ENCODE measurements around the gene LAMA3. TPM values are rescaled to one million over a fixed set of nuclear protein-coding genes. Genes with fewer than 3 reads are reported as not detected.
A peak's percentile ranks its signal among the peaks of the same experiment; 100 is the strongest.

The LAMA3 gene
- total RNA-seq, 2 donors from 2014 or later = 33.2 to 98.0 TPM

- ATAC-seq = peak; percentile 95
- peak; percentile 47 to 66 for DNase-seq
- intact Hi-C loops (cut with DNase I, micrococcal nuclease) = no loop called here
Measured at GRCh38 chr18:23668731-23669130, 20.5 kb upstream of the LAMA3 start.

GRCh38 chr18:23669202-23669766, 20.0 kb upstream of the LAMA3 start:
- intact Hi-C loops (cut with DNase I, micrococcal nuclease) = no loop called here
- DNase-seq = no peak

GRCh38 chr18:23669804-23670405, 19.3 kb upstream of the LAMA3 start:
- intact Hi-C loops (cut with DNase I, micrococcal nuclease) = no loop called here
- DNase-seq (no peak), ATAC-seq (no peak)

More at GRCh38 chr18:23669202-23669766, 20.0 kb upstream of the LAMA3 start:
- no peak for ATAC-seq

GRCh38 chr18:23671564-23671963, 17.7 kb upstream of the LAMA3 start:
- intact Hi-C loops (cut with DNase I, micrococcal nuclease) = no loop called here
- no peak for ATAC-seq
- no peak for DNase-seq

- intact Hi-C loops (cut with DNase I, micrococcal nuclease) = no loop called here
- DNase-seq (no peak), ATAC-seq (no peak)
Measured at GRCh38 chr18:23673725-23674124, 15.5 kb upstream of the LAMA3 start.

- intact Hi-C loops (cut with DNase I, micrococcal nuclease) = no loop called here
- DNase-seq = no peak
- ATAC-seq = no peak
Measured at GRCh38 chr18:23675236-23675635, 14.0 kb upstream of the LAMA3 start.

- ATAC-seq (no peak), DNase-seq (no peak)
- intact Hi-C loops (cut with DNase I, micrococcal nuclease) = no loop called here
Measured at GRCh38 chr18:23675896-23676295, 13.4 kb upstream of the LAMA3 start.

GRCh38 chr18:23682045-23682444, 7.2 kb upstream of the LAMA3 start:
- intact Hi-C loops (cut with DNase I, micrococcal nuclease) = no loop called here
- DNase-seq = no peak
- no peak for ATAC-seq

- DNase-seq (no peak), ATAC-seq (no peak)
- intact Hi-C loops (cut with DNase I, micrococcal nuclease) = no loop called here
Measured at GRCh38 chr18:23682472-23682871, 6.8 kb upstream of the LAMA3 start.

- no peak for DNase-seq
- intact Hi-C loops (cut with DNase I, micrococcal nuclease) = no loop called here
- ATAC-seq = no peak
Measured at GRCh38 chr18:23683155-23683554, 6.1 kb upstream of the LAMA3 start.

- intact Hi-C loops (cut with DNase I, micrococcal nuclease) = no loop called here
- no peak for ATAC-seq
- DNase-seq = no peak
Measured at GRCh38 chr18:23683671-23684070, 5.6 kb upstream of the LAMA3 start.

GRCh38 chr18:23684515-23685197, 4.6 kb upstream of the LAMA3 start:
- DNase-seq = no peak
- ATAC-seq = peak; percentile 68
- intact Hi-C loops (cut with DNase I, micrococcal nuclease) = no loop called here

- intact Hi-C loops (cut with DNase I, micrococcal nuclease) = no loop called here
Measured at GRCh38 chr18:23688528-23688927, 725 bp upstream of the LAMA3 start.

GRCh38 chr18:23689616-23690504, 607 bp downstream of the LAMA3 start:
- DNase-seq = peak in 1 of 2 donors; percentile 36
- ATAC-seq = peak; percentile 29
- intact Hi-C loops (cut with DNase I, micrococcal nuclease) = no loop called here

More at GRCh38 chr18:23688528-23688927, 725 bp upstream of the LAMA3 start:
- DNase-seq (no peak), ATAC-seq (no peak)

GRCh38 chr18:23690505-23691068, 1.3 kb downstream of the LAMA3 start:
- DNase-seq (no peak), ATAC-seq (no peak)
- intact Hi-C loops (cut with DNase I, micrococcal nuclease) = no loop called here

GRCh38 chr18:23693846-23694245, 4.6 kb downstream of the LAMA3 start:
- intact Hi-C loops (cut with DNase I, micrococcal nuclease) = no loop called here

GRCh38 chr18:23694637-23695430, 5.6 kb downstream of the LAMA3 start:
- intact Hi-C loops (cut with DNase I, micrococcal nuclease) = no loop called here
- peak; percentile 45 for ATAC-seq

More at GRCh38 chr18:23693846-23694245, 4.6 kb downstream of the LAMA3 start:
- ATAC-seq (peak; percentile 78), DNase-seq (peak in 1 of 2 donors; percentile 23)

GRCh38 chr18:23701017-23701416, 11.8 kb downstream of the LAMA3 start:
- intact Hi-C loops (cut with DNase I, micrococcal nuclease) = loop anchor here in 1 of 2 donors (10.0 kb wide), 1 partner anchor 76 kb away; no protein-coding TSS in a partner anchor
- no peak for DNase-seq
- no peak for ATAC-seq

More at GRCh38 chr18:23694637-23695430, 5.6 kb downstream of the LAMA3 start:
- DNase-seq = no peak

Measured in left colon (tissue), 2 donors.